Upper lobe of left lung (tissue), 6 donors: ENCODE results near the gene ADGRE2. TPM values are rescaled to one million over a fixed set of nuclear protein-coding genes. Genes with fewer than 3 reads are reported as not detected.
"Not testable (repeated sequence)": the region's sequence is repeated elsewhere in the genome, so short reads cannot be mapped to it uniquely, and the experiment has no call there.

Source experiments
- ATAC-seq, 2 donors: fragments of 200-7000 bp; cut with Tn5 transposase; one replicate each; pipeline ENCODE4 v1.9.1; 2022; ENCODE audit warnings: mild to moderate bottlenecking in 2 of 2, moderate library complexity in 2 of 2; ENCODE audit not compliant: low FRiP score in 2 of 2
- DNase-seq, 2 donors: peaks; one replicate each; pipeline ENCODE4 v3.0.0-alpha.2; 2019 to 2020
- H3K27ac ChIP-seq, 4 donors: fragments of 200-600 bp; sonication (generic); one replicate each; pipeline ENCODE4 v1.5.1; 2016 to 2019
- H3K27me3 ChIP-seq, 4 donors: fragments of 200-600 bp; sonication (generic); one replicate each; pipeline ENCODE4 v1.5.1; 2017 to 2019
- H3K36me3 ChIP-seq, 4 donors: fragments of 200-600 bp; sonication (generic); one replicate each; pipeline ENCODE4 v1.5.1; 2016 to 2019
- H3K4me1 ChIP-seq, 4 donors: fragments of 200-600 bp; sonication (generic); one replicate each; pipeline ENCODE4 v1.5.1; 2018 to 2019
- H3K4me3 ChIP-seq, 4 donors: fragments of 200-600 bp; sonication (generic); one replicate each; pipeline ENCODE4 v1.5.1; 2017 to 2019; ENCODE audit warnings: mild to moderate bottlenecking in 2 of 4, moderate library complexity in 1 of 4
- H3K9me3 ChIP-seq, 4 donors: fragments of 200-600 bp; sonication (generic); one replicate each; pipeline ENCODE4 v1.5.1; 2018 to 2019
- CTCF ChIP-seq, 6 experiments: fragments of 450-650 bp in 4 of 6; fragments of 200-600 bp in 2 of 6; sonication (generic) in 2 of 6; IDR thresholded peaks; one replicate each; pipeline ENCODE4 v1.5.1; 2016 to 2019; ENCODE audit warnings: antibody characterized with exemption in 6 of 6
- EP300 ChIP-seq, 4 donors: sonication (generic); formaldehyde crosslinking; IDR thresholded peaks; one replicate each; pipeline ENCODE4 v1.5.1; 2017; ENCODE audit warnings: antibody characterized with exemption in 4 of 4, control low read depth in 2 of 4
- POLR2A ChIP-seq, 4 donors: fragments of 450-650 bp; IDR thresholded peaks; one replicate each; pipeline ENCODE4 v1.5.1; 2016 to 2017; ENCODE audit warnings: antibody characterized with exemption in 4 of 4, mild to moderate bottlenecking in 2 of 4
- POLR2AphosphoS5 ChIP-seq, 2 donors: sonication (generic); formaldehyde crosslinking; IDR thresholded peaks; one replicate each; pipeline ENCODE4 v1.5.1; 2017; ENCODE audit warnings: antibody characterized with exemption in 2 of 2
- WGBS, 2 donors: methylation state at CpG; one replicate each; pipeline ENCODE4 v1.1.5; 2017 to 2018; 5-methylcytosine and 5-hydroxymethylcytosine counted together
- total RNA-seq, 6 donors: library from RNA; depleted of rRNA in 4 of 6; stranded (reverse); fragments of >200 nt in 4 of 6; gene quantifications; one replicate each; pipeline versions ENCODE4 v1.1.0 to v1.2.1, GENCODE V29; 2016 to 2021
- donor health status: DM: no; HTN: no; CAD: no; lungs with moderate emphysema.
- donor health status: DM: no; HTN: yes; CAD: no; lungs with severe emphysema.

Gene ADGRE2
- total RNA-seq, 6 donors from 2014 or later, result 12.3 to 24.1 (median 18.1) TPM

- ATAC-seq, result no peak
- DNase-seq, result no peak
- H3K27me3 ChIP-seq, result no peaks in the 10 kb centered on the region
- WGBS, 2 donors, result 83 to 85% methylated on average over 2 of the region's 2 CpGs
- H3K36me3 ChIP-seq, result peaks cover 0 to 6% (median 0%) of the 10 kb centered on the region in 4 donors
- no peaks in the 10 kb centered on the region for H3K9me3 ChIP-seq
- H3K27ac ChIP-seq, result no peak overlapping the region
- no peaks in the 10 kb centered on the region for H3K4me1 ChIP-seq
- no peak overlapping the region for H3K4me3 ChIP-seq
- TF ChIP-seq CTCF (IDR thresholded peaks at IDR 0.05) (no peak), EP300 (IDR thresholded peaks at IDR 0.05) (no peak), POLR2A (IDR thresholded peaks at IDR 0.05) (no peak), POLR2AphosphoS5 (IDR thresholded peaks at IDR 0.05) (no peak)
Observed at GRCh38 chr19:14767466-14767971, 10.8 kb downstream of the ADGRE2 start.

- H3K9me3 ChIP-seq, H3K36me3 ChIP-seq, H3K4me3 ChIP-seq, H3K27ac ChIP-seq, DNase-seq, ATAC-seq, H3K4me1 ChIP-seq, H3K27me3 ChIP-seq: not testable (repeated sequence)
- 77 to 86% methylated on average over 8 to 14 of the region's 15 CpGs for WGBS, 2 donors
Observed at GRCh38 chr19:14765841-14766240, 12.5 kb downstream of the ADGRE2 start.

- ATAC-seq, result peak in 1 of 2 donors; percentile 26
- not testable (repeated sequence) for DNase-seq, H3K9me3 ChIP-seq, H3K27me3 ChIP-seq, H3K4me1 ChIP-seq, H3K36me3 ChIP-seq, H3K27ac ChIP-seq, H3K4me3 ChIP-seq
- WGBS, 2 donors, result 83 to 93% methylated on average over 10 to 14 of the region's 18 CpGs
Observed at GRCh38 chr19:14765403-14765802, 13.0 kb downstream of the ADGRE2 start.

GRCh38 chr19:14764401-14764800, 14.0 kb downstream of the ADGRE2 start:
- 85 to 96% methylated on average over 9 of the region's 9 CpGs for WGBS, 2 donors
- no peak for DNase-seq
- Histone ChIP-seq H3K4me3 (no peak overlapping the region), H3K9me3 (no peaks in the 10 kb centered on the region), H3K27ac (no peak overlapping the region), H3K27me3 (no peaks in the 10 kb centered on the region), H3K36me3 (no peaks in the 10 kb centered on the region), H3K4me1 (no peaks in the 10 kb centered on the region)
- no peak for TF ChIP-seq POLR2AphosphoS5 (IDR thresholded peaks at IDR 0.05)
- no peak for ATAC-seq

- Histone ChIP-seq H3K4me3 (no peak overlapping the region), H3K9me3 (no peaks in the 10 kb centered on the region), H3K27me3 (no peaks in the 10 kb centered on the region), H3K27ac (no peak overlapping the region), H3K36me3 (no peaks in the 10 kb centered on the region), H3K4me1 (no peaks in the 10 kb centered on the region)
- WGBS, 2 donors, result 64 to 88% methylated on average over 2 to 4 of the region's 4 CpGs
- no peak for ATAC-seq
- TF ChIP-seq POLR2AphosphoS5 (IDR thresholded peaks at IDR 0.05), result no peak
- no peak for TF ChIP-seq CTCF (IDR thresholded peaks at IDR 0.05)
- no peak for TF ChIP-seq EP300 (IDR thresholded peaks at IDR 0.05)
- no peak for TF ChIP-seq POLR2A (IDR thresholded peaks at IDR 0.05)
- DNase-seq, result no peak
Observed at GRCh38 chr19:14763497-14764145, 14.7 kb downstream of the ADGRE2 start.

GRCh38 chr19:14762111-14762510, 16.2 kb downstream of the ADGRE2 start:
- Histone ChIP-seq H3K4me3 (no peak overlapping the region), H3K9me3 (no peaks in the 10 kb centered on the region), H3K4me1 (no peaks in the 10 kb centered on the region), H3K36me3 (no peaks in the 10 kb centered on the region), H3K27ac (no peak overlapping the region), H3K27me3 (no peaks in the 10 kb centered on the region)
- no peak for ATAC-seq
- WGBS, 2 donors, result 85 to 92% methylated on average over 2 of the region's 2 CpGs
- TF ChIP-seq EP300 (IDR thresholded peaks at IDR 0.05) (no peak), CTCF (IDR thresholded peaks at IDR 0.05) (no peak), POLR2AphosphoS5 (IDR thresholded peaks at IDR 0.05) (no peak), POLR2A (IDR thresholded peaks at IDR 0.05) (no peak)
- DNase-seq, result no peak
